ENCODE measurements around the gene UBR4. TPM values are rescaled to one million over a fixed set of nuclear protein-coding genes. Genes with fewer than 3 reads are reported as not detected.

Gene UBR4
- total RNA-seq, 1 experiment from 2014 or later, result 107 TPM

DNA sequence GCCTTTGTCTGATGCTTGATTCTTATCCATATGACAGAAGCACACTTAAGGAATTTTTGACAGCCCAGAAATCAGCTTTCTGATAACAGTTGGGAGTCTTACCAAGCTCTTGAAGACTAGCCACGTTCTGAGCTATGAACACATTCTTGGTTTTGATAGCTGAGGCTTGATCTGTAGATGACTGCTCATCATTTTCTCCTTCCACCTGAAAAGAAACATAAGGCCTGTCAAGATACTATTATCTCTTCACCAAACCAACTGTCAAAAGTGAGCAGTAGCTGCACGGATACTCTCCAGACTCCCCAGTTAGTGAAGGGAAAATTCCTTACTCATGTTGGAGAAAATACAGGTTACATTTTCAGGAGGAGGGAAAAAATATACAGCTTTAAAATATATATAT lies 12.2 kb downstream of the UBR4 start:
- H3K79me2 ChIP-seq (ENCODE audit: insufficient read depth, low read length), result peaks cover 63% of the 10 kb centered on the region
- no peaks in the 10 kb centered on the region for H3K9me3 ChIP-seq (ENCODE audit: control insufficient read depth in 1 of 2, insufficient read depth in 1 of 2, low read depth in 1 of 2, low read length in 2 of 2)
- no peak overlapping the region for H3K4me3 ChIP-seq (replicated peaks in 1 of 2; ENCODE audit: low read depth in 1 of 2, low read length in 2 of 2)
- no peak for DNase-seq (ENCODE audit: low read depth, low spot score)
- H3K4me2 ChIP-seq (ENCODE audit: low read length), result no peak overlapping the region
- no peak overlapping the region for H3K27ac ChIP-seq (ENCODE audit: low read depth, low read length)
- H3K9ac ChIP-seq (ENCODE audit: low read length), result no peak overlapping the region
- H3K9me2 ChIP-seq (ENCODE audit: insufficient read depth), result no peaks in the 10 kb centered on the region
- H2AFZ ChIP-seq (ENCODE audit: low read depth, low read length, poor library complexity, severe bottlenecking), result no peak overlapping the region
- CTCF ChIA-PET, result no interaction called here
- no TSS peak for BruUV-seq (replicated peaks)
- POLR2A ChIA-PET, result no interaction called here
- ATAC-seq, result no peak
- no peak for TF ChIP-seq SRF (IDR thresholded peaks at IDR 0.05; ENCODE audit: low read depth)
- no peak for TF ChIP-seq JUND (IDR thresholded peaks at IDR 0.05)
- no peak for TF ChIP-seq RAD21 (IDR thresholded peaks at IDR 0.05; ENCODE audit: low read depth)
- TF ChIP-seq, protein P1, sequence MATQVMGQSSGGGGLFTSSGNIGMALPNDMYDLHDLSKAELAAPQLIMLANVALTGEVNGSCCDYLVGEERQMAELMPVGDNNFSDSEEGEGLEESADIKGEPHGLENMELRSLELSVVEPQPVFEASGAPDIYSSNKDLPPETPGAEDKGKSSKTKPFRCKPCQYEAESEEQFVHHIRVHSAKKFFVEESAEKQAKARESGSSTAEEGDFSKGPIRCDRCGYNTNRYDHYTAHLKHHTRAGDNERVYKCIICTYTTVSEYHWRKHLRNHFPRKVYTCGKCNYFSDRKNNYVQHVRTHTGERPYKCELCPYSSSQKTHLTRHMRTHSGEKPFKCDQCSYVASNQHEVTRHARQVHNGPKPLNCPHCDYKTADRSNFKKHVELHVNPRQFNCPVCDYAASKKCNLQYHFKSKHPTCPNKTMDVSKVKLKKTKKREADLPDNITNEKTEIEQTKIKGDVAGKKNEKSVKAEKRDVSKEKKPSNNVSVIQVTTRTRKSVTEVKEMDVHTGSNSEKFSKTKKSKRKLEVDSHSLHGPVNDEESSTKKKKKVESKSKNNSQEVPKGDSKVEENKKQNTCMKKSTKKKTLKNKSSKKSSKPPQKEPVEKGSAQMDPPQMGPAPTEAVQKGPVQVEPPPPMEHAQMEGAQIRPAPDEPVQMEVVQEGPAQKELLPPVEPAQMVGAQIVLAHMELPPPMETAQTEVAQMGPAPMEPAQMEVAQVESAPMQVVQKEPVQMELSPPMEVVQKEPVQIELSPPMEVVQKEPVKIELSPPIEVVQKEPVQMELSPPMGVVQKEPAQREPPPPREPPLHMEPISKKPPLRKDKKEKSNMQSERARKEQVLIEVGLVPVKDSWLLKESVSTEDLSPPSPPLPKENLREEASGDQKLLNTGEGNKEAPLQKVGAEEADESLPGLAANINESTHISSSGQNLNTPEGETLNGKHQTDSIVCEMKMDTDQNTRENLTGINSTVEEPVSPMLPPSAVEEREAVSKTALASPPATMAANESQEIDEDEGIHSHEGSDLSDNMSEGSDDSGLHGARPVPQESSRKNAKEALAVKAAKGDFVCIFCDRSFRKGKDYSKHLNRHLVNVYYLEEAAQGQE (IDR thresholded peaks at IDR 0.05; ENCODE audit: low read depth), result no peak
- no peak for TF ChIP-seq CTCF (IDR thresholded peaks at IDR 0.05 in 2 of 3, conservative IDR thresholded peaks at IDR 0.05 in 1 of 3; ENCODE audit: borderline replicate concordance in 1 of 3, insufficient read depth in 1 of 3, low read depth in 2 of 3, low read length in 2 of 3)
- TF ChIP-seq CEBPB (IDR thresholded peaks at IDR 0.05; ENCODE audit: low read depth), result no peak
- TF ChIP-seq, protein P2, sequence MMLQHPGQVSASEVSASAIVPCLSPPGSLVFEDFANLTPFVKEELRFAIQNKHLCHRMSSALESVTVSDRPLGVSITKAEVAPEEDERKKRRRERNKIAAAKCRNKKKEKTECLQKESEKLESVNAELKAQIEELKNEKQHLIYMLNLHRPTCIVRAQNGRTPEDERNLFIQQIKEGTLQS (IDR thresholded peaks at IDR 0.05), result no peak
- TF ChIP-seq SIN3A (IDR thresholded peaks at IDR 0.05; ENCODE audit: low read depth), result no peak
- no peak for TF ChIP-seq EGR1 (IDR thresholded peaks at IDR 0.05; ENCODE audit: low read depth)
- TF ChIP-seq EZH2phosphoT487 (IDR thresholded peaks at IDR 0.05; ENCODE audit: borderline replicate concordance), result no peak
- no peak for TF ChIP-seq YY1 (IDR thresholded peaks at IDR 0.05; ENCODE audit: extremely low read depth, insufficient replicate concordance, low read depth, low read length)
- no peak for TF ChIP-seq FOSL1 (IDR thresholded peaks at IDR 0.05; ENCODE audit: low read depth)
- TF ChIP-seq SP1 (IDR thresholded peaks at IDR 0.05; ENCODE audit: low read depth), result no peak
- TF ChIP-seq ELF1 (IDR thresholded peaks at IDR 0.05; ENCODE audit: borderline replicate concordance, low read depth), result no peak
- TF ChIP-seq MAX (IDR thresholded peaks at IDR 0.05), result no peak
- peaks cover 37 to 53% of the 10 kb centered on the region in 2 experiments; a peak in 3 of 4 replicates for H3K36me3 ChIP-seq (ENCODE audit: control insufficient read depth in 1 of 2, insufficient read depth in 2 of 2, low read length in 2 of 2)
- RAD21 ChIA-PET (ENCODE audit: low non-redundant PET in 1 of 2, low total read pairs in 2 of 2, uncharacterized antibody in 2 of 2, unreplicated experiment in 2 of 2), result no interaction called here
- H3K4me1 ChIP-seq (ENCODE audit: control insufficient read depth in 1 of 2, insufficient read depth in 2 of 2, low read length in 2 of 2), result no peaks in the 10 kb centered on the region
- no peaks in the 10 kb centered on the region for H3K27me3 ChIP-seq (ENCODE audit: insufficient read depth, low read length)
- intact Hi-C loops (cut with micrococcal nuclease), result no loop called here
- no peaks in the 10 kb centered on the region for H4K20me1 ChIP-seq (ENCODE audit: insufficient read depth)

Data from HCT116 (cell line).